ENCODE data around the gene NCK2.

- TF ChIP-seq, protein P1, sequence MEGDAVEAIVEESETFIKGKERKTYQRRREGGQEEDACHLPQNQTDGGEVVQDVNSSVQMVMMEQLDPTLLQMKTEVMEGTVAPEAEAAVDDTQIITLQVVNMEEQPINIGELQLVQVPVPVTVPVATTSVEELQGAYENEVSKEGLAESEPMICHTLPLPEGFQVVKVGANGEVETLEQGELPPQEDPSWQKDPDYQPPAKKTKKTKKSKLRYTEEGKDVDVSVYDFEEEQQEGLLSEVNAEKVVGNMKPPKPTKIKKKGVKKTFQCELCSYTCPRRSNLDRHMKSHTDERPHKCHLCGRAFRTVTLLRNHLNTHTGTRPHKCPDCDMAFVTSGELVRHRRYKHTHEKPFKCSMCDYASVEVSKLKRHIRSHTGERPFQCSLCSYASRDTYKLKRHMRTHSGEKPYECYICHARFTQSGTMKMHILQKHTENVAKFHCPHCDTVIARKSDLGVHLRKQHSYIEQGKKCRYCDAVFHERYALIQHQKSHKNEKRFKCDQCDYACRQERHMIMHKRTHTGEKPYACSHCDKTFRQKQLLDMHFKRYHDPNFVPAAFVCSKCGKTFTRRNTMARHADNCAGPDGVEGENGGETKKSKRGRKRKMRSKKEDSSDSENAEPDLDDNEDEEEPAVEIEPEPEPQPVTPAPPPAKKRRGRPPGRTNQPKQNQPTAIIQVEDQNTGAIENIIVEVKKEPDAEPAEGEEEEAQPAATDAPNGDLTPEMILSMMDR (IDR thresholded peaks at IDR 0.05) = no peak
- TF ChIP-seq POLR2A (IDR thresholded peaks at IDR 0.05) = no peak
Observed at GRCh38 chr2:105848367-105848766, 103.7 kb downstream of the NCK2 start.

All from esophagus squamous epithelium (tissue), 4 donors.